Loucy (cell line): ENCODE data around the gene ITGB1BP2.
"Not testable (repeated sequence)": the region's sequence is repeated elsewhere in the genome, so short reads cannot be mapped to it uniquely, and the experiment has no call there.

Source experiments
- H2AFZ ChIP-seq: fragments of 200-600 bp; sonication (generic); 2 replicates; pipeline ENCODE4 v1.6.0; 2016; ENCODE audit warnings: antibody characterized with exemption, mild to moderate bottlenecking, low read length, moderate library complexity
- H3F3A ChIP-seq: fragments of 200-600 bp; 2 replicates; pipeline ENCODE4 v1.6.0; 2016; ENCODE audit warnings: antibody characterized with exemption, low read depth, mild to moderate bottlenecking
- H3K27me3 ChIP-seq: fragments of 200-600 bp; sonication (generic); 2 replicates; pipeline ENCODE4 v1.6.1; 2014; ENCODE audit warnings: low read length, mild to moderate bottlenecking; ENCODE audit not compliant: insufficient read depth, poor library complexity, severe bottlenecking
- H3K36me3 ChIP-seq: fragments of 200-600 bp; sonication (generic); 2 replicates; pipeline ENCODE4 v1.6.1; 2016; ENCODE audit warnings: low read length; ENCODE audit not compliant: insufficient read depth
- H3K4me1 ChIP-seq: fragments of 200-600 bp; sonication (generic); 2 replicates; pipeline ENCODE4 v1.5.1; 2014; ENCODE audit warnings: low read length, mild to moderate bottlenecking; ENCODE audit not compliant: insufficient read depth, poor library complexity, severe bottlenecking
- H3K4me2 ChIP-seq: fragments of 200-600 bp; sonication (generic); 2 replicates; pipeline ENCODE4 v1.6.0; 2014; ENCODE audit warnings: antibody characterized with exemption, low read length, low read depth, mild to moderate bottlenecking; ENCODE audit not compliant: poor library complexity, severe bottlenecking
- H3K4me3 ChIP-seq: fragments of 200-600 bp; sonication (generic); 2 replicates; pipeline ENCODE4 v1.5.1; 2014; ENCODE audit warnings: low read length, mild to moderate bottlenecking, mixed read lengths; ENCODE audit not compliant: poor library complexity, severe bottlenecking
- H3K79me2 ChIP-seq: fragments of 200-600 bp; sonication (generic); 2 replicates; pipeline ENCODE4 v1.6.1; 2014; ENCODE audit warnings: low read length; ENCODE audit not compliant: insufficient read depth
- H3K9ac ChIP-seq: fragments of 200-600 bp; sonication (generic); 2 replicates; pipeline ENCODE4 v1.6.0; 2014; ENCODE audit warnings: mild to moderate bottlenecking, low read depth, low read length, moderate library complexity; ENCODE audit not compliant: poor library complexity, severe bottlenecking
- H3K9me2 ChIP-seq: fragments of 200-600 bp; sonication (generic); replicated peaks from 2 replicates; pipeline ENCODE4 v1.6.1; 2016; ENCODE audit warnings: low read depth, low read length, mixed read lengths
- H3K9me3 ChIP-seq: fragments of 200-600 bp; sonication (generic); 2 replicates; pipeline ENCODE4 v1.6.1; 2014; ENCODE audit warnings: mild to moderate bottlenecking, antibody characterized with exemption, low read length, low read depth; ENCODE audit not compliant: insufficient read depth
- H4K20me1 ChIP-seq: fragments of 200-600 bp; sonication (generic); 2 replicates; pipeline ENCODE4 v1.6.0; 2014; ENCODE audit warnings: antibody characterized with exemption, low read length, mild to moderate bottlenecking; ENCODE audit not compliant: insufficient read depth, poor library complexity, severe bottlenecking

ITGB1BP2 gene

DNA sequence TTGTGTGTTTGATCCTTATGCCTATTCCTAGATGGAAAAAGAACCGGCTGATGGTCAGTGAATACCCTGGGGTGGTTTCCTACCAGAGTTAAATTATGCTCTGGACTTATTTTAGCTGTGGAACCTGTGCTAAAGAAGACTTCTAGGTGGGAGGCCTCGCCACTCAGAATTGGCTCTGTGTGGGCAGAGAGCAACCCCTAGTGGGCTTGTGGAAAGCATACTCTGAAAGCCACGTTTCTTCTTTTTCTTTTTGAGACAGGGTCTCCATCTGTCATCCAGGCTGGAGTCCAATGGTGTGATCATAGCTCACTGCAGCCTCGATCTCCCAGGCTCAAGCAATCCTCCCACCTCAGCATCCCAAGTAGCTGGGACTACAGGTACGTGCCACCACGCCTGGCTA is 48.3 kb downstream of the ITGB1BP2 start:
- H3K4me3 ChIP-seq, H3K4me2 ChIP-seq, H3K36me3 ChIP-seq, H3K9me3 ChIP-seq, H2AFZ ChIP-seq, H3F3A ChIP-seq, H3K27me3 ChIP-seq, H3K79me2 ChIP-seq, H4K20me1 ChIP-seq, H3K9ac ChIP-seq, H3K4me1 ChIP-seq, H3K9me2 ChIP-seq: not testable (repeated sequence)

- H3K27me3 ChIP-seq, H3K79me2 ChIP-seq, H3F3A ChIP-seq, H3K4me3 ChIP-seq, H4K20me1 ChIP-seq, H3K9ac ChIP-seq, H2AFZ ChIP-seq, H3K4me1 ChIP-seq, H3K9me3 ChIP-seq, H3K36me3 ChIP-seq, H3K4me2 ChIP-seq, H3K9me2 ChIP-seq: not testable (repeated sequence)
Observed at GRCh38 chrX:71352439-71352838, 50.9 kb downstream of the ITGB1BP2 start.
